Neural cell (in vitro differentiated cells): ENCODE measurements around the gene ENPP7.

Experiments used
- CTCF ChIP-seq: fragments of 450-650 bp; IDR thresholded peaks from 2 replicates; pipeline ENCODE4 v1.5.1; 2014; ENCODE audit warnings: antibody characterized with exemption, mild to moderate bottlenecking, moderate library complexity; ENCODE audit not compliant: poor library complexity, severe bottlenecking
- EZH2 ChIP-seq: fragments of 200-600, 300-800 bp; shearing (Covaris generic), sonication (generic); IDR thresholded peaks from 2 replicates; pipeline ENCODE4 v1.6.1; 2014; ENCODE audit warnings: antibody characterized with exemption, low read length, borderline replicate concordance, mild to moderate bottlenecking; ENCODE audit not compliant: insufficient read depth, poor library complexity, severe bottlenecking
- POLR2AphosphoS5 ChIP-seq: IDR thresholded peaks from 2 replicates; pipeline ENCODE4 v1.6.1; 2012
- REST ChIP-seq: IDR thresholded peaks from 2 replicates; pipeline ENCODE4 v1.6.1; 2012; ENCODE audit warnings: borderline replicate concordance
- SMC3 ChIP-seq: fragments of 450-650 bp; conservative IDR thresholded peaks from 2 replicates; pipeline ENCODE4 v1.6.1; 2014; ENCODE audit warnings: antibody characterized with exemption, mild to moderate bottlenecking, moderate library complexity; ENCODE audit not compliant: poor library complexity

- TF ChIP-seq CTCF: no peak
- no peak for TF ChIP-seq POLR2AphosphoS5
- TF ChIP-seq SMC3: no peak
- no peak for TF ChIP-seq EZH2
- TF ChIP-seq REST: no peak
Observed at GRCh38 chr17:79746889-79747507, 16.3 kb downstream of the ENPP7 start.
